Activated CD8-positive, alpha-beta memory T cell treated with anti-CD3 and anti-CD28 coated beads, Interleukin-2, amount 50 U/mL, for 1 hour (primary cell): ENCODE measurements around the gene TBCK.
"Not testable (repeated sequence)": the region's sequence is repeated elsewhere in the genome, so short reads cannot be mapped to it uniquely, and the experiment has no call there.

Experiments used
- DNase-seq: peaks from one replicate; pipeline ENCODE4 v3.0.0-alpha.2; 2020; ENCODE audit errors: extremely low read depth

The TBCK gene

DNA sequence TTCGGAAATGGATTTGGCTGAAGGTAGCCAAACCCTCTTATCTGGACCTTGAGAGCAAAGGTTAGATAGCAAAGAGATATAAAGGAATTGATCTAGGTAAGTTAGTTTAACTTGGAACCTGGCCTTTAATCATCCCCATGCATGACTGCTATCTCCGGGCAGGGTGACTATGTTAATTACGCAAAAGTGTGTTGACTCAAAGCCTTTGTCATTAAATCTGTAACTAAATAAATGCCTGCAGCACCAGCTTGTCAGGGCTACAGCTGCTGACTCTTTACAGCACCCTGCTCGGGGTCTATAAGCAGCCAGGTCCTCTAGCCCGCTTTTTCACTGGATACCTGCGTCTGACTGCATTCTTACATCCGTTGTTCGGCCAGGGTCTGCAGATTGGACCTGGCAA lies 201.7 kb downstream of the TBCK start:
- no peak for DNase-seq

DNA sequence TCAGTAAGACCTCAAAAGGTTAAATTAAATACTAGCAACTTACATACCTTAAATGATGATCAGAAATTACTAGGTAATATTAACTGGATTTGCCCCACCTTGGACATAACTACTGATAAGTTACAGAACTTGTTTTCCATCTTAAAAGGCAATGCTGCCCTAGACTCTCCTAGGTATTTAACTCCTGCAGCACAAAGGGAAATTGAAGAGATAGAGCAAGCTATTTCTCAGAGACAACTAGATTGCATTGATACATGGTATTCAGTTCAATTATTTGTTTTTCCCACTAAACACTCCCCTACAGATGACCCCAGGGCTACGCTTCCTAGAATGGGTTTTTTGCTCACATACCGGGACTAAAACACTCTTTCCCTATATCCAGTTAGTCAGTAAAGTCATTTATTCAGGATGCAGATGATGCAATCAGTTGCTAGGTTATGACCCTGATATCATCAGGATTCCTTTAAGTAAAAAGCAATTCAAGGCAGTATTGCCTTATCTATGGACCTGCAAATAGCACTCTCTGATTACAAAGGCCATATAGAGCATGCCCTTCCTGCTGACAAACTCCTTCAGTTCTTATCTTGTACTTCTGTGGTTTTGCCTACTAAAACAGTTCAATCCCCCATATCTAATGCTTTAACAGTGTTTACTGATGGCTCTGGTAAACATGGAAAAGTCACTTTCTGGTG lies 204.1 kb downstream of the TBCK start:
- DNase-seq = not testable (repeated sequence)

DNA sequence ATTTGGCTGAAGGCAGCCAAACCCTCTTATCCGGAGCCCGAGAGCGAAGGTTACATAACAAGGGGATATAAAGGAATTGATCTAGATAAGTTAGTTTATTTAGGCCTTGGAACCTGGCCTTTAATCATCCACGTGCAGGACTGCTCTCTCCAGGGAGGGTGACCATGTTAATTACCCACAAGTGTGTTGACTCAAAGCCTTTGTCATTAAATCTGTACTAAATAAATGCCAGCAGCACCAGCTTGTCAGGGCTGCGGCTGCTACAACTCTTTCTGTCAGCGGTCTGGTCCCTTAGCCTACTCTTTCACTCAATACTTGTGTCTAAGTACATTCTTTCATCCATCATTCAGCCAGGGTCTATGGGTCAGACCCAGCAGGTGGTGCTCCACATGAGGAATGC lies 206.1 kb downstream of the TBCK start:
- DNase-seq = no peak

DNA sequence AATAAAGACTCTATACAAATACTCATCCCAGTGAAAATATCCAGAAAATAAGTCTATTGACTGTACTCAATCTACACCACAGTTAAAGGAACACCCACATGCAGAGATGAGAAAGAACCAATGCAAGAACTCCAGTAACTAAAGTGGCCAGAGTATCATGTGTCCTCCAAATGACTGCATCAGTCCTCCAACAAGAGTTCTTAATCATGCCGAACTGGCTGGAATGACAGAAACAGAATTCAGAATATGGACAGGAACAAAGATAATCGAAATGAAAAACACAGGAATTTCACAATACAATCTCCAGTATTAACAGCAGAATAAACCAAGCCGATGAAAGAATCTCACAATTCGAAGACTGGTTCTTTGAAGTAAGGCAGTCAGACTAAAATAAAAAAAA lies 210.3 kb downstream of the TBCK start:
- DNase-seq = no peak

DNA sequence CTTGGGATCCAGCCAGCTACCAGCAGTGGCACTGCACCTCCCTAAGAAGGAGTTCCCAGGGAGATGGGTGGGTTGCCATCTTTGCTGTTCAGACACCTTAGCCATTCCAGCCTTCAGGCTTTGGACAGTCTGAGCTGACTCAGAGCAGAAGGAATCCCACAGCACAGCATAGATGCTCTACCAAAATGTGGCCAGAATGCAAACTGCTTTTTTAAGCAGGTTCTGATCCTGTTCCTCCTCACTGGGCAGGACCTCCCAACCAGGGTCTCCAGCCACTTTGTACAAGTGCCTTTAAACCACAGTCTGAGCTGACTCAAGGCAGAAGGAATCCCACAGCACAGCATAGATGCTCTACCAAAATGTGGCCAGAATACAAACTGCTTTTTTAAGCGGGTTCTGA lies 211.7 kb downstream of the TBCK start:
- no peak for DNase-seq

DNA sequence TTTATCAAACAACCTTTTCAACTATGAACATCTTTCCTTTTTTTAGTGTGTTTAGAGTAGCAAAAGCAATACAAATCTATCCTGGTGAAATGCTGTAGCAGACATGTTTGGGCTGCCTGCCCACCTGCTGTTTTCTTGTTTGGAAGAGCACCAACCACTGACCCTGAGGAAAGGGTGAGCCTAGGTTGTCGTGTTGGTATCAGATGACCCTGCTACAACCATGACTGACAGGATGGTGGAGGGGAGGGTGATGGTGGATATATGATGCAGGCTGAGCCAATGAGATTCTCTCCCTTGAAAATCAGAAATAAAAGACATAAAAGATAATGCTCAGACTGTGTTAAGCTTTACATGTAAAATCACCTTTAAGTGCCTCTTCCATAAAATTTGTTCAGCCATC lies 219.6 kb downstream of the TBCK start:
- DNase-seq = no peak

DNA sequence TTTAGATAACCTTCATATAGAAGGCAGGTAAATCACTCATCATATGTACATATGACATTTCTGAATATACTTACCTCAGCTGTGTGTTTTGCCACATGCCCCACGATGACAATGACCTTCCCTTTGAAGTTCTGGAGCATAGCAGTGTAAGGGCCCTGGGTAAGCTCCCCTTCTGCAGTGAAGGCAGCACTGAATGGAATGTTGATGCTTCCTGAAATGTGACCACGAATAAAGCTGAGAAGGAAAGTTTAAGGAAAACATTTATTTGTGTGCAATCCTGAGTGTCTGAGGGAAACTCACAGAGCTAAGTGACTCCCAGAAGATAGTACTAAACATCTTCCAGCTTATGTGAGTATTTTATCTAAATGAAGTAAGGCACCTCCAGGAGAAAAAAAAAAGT lies 220.6 kb downstream of the TBCK start:
- DNase-seq = no peak

DNA sequence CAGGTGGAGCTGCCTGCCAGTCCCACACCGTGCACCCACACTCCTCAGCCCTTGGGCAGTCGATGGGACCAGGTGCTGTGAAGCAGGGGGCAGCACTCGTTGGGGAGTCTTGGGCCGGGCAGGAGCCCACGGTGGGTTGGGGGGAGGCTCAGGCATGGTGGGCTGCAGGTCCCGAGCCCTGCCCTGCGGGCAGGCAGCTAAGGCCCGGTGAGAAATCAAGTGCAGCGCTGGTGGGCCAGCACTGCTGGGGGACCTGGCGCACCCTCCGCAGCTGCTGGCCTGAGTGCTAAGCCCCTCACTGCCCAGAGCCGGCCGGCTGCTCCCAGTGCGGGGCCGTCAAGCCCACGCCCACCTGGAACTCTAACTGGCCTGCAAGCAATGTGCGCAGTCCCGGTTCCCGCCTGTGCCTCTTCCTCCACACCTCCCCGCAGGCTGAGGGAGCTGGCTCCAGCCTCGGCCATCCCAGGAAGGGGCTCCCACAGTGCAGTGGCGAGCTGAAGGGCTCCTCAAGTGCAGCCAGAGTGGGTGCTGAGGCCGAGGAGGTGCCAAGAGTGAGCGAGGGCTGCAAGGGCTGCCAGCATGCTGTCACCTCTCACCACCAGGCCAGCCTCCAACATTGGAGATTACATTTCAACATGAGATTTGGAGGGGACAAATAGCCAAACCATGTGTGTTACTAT lies 223.5 kb downstream of the TBCK start:
- DNase-seq = no peak

DNA sequence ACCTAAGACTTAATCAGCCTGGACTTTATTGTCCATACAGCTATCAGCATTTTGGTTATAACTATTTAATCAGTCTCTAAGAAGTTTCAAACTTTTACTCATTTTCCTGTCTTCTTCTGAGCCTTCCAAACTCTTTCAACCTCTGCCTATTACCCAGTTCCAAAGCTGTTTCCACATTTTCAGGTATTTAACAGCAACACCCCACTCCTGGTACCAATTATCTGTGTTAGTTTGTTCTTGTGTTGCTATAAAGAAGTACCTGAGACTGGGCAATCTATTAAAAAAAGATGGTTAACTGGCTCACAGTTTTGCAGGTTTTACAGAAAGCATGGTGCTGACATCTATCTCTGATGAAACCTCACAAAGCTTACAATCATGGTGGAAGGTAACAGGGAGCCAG lies 225.2 kb downstream of the TBCK start:
- no peak for DNase-seq

DNA sequence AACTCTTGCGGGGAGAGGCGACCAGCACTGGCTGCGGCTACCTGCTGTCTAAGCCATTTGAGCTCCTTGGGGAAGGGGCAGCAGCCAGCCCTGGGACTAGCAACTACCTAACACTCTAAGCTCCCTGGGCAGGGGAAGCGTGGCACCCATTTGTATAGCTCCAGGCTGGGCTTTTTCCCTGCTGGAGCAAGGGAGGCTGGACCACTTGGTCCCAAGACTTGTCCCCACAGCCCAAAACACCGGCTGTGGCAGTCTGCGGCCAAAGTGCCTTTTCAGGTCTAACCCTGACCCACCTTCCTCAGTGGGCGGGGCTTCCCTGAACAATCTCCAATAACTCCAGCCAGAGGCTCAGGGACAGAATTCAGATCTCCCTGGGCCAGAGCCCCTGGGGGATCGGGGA lies 232.9 kb downstream of the TBCK start:
- DNase-seq = no peak

DNA sequence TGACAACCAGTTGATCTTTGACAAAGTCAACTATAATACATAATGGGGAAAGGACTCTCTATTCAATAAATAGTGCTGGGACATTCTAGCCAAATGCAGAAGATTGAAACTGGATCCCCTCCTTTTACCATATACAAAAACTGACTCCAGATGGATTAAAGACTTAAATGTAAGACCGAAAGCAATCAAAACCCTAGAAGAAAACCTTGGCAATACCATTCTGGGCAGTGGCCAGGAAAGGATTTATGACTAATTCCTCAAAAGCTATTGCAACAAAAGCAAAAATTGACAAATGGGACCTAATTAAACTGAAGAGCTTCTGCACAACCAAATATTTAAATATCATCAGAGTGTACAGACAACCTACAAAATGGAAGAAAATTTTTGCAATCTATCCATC lies 235.6 kb downstream of the TBCK start:
- no peak for DNase-seq

DNA sequence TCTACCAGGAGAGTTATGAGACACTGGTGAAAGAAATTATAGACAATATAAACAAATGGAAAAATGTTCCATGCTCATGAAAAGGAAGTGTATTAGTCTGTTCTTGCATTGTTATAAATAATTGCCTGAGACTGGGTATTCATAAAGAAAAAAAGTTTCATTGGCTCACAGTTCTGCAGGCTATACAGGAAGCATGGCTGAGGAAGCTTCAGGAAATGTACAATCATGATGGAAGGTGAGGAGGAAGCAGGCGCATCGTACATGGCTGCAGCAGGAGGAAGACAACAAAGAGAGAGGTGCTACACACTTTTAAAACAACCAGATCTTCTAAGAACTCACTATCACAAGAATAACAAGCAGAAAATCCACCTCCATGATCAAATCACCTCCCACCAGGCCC lies 236.4 kb downstream of the TBCK start:
- DNase-seq = no peak

DNA sequence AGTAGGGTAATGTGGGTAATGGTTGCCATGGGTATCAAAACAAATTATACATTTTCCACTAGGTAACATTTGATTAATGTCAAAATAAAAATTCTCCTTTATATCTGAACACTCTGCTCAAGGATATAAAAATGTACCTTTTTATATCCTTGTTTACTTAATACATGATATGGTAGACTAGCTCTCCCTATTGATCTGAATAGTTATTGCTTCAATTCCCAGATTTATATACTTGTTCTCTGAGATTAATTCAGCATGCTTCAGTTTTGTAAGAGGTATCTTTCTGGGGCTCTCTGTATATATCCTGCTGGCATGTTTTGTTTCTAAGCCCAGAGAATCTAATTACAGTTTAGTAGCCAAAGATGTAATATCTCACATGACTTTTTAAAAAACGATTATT lies 251.0 kb downstream of the TBCK start:
- DNase-seq = no peak

DNA sequence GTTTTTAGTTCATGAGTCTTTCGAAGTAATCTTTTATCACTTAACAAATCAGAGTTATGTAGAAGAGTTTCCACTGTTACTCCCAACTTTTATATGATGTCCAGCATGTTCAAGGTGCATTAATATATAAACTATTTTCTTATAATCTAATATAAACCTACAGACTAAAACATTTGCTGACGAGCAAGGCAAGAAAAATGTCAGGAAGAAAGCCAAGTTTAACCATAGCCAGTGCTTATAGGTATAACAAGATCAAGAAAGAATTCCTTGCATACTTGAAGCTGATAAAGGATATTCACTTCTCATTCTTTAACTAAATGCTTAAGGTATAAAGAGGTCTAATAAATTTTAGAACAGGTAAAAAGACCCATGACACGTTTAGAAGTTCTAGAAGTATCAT lies 253.0 kb downstream of the TBCK start:
- no peak for DNase-seq

DNA sequence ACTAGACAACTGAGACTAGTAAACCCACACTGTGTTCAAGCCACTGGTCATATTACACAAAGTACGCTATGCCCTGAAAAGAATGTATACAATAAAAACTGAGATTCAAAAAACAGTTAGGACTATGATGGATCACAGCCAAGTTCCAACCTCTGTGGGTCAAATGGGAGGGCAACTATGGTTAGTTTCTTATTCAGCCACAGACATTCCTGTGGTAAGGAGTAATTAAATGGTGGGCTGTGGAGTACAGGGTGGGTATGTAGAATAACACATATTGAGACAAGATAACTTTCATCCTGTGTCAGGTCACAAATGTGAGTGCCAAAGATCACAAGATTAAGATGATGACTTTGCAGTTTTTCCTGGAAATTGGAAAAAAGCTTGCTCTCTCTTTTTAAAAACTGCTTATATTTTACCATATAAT lies 253.5 kb downstream of the TBCK start:
- no peak for DNase-seq

DNA sequence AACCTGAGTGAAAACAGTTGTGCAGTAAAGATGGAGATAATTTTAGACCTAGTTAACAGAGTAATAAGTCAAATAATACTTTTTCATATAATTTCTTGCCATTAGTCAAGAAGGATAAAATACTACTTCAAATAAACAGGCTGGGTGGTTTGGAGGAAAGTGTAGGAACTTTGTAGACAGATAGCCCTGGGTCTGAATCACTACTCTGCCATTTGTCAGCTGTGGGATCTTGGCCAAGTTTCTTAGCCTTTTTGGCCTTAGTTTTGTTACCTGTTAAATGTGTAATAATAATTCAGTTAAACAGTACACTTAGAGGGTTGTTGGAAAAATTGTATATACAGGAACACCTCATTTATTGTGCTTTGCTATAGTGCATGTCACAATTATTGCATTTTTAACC lies 257.1 kb downstream of the TBCK start:
- DNase-seq = no peak

DNA sequence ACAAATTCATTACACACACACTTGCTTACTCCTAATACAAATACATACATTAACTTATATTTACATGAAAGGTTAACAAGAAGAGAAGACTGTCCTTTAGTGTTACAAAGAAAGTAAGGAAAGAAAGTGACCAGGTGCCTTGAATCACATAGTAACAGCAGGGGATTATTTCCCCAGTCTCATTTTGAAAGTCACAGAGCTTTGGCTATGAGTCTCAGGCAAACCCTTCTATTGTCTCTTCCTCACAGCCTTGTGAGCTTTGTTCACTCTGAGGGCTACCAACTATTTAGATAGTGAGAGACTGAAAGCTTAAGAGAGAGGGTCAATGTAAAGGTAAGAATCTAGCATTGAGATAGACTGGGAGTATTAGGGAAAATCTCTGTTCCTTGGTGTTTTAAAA lies 259.1 kb downstream of the TBCK start:
- no peak for DNase-seq

DNA sequence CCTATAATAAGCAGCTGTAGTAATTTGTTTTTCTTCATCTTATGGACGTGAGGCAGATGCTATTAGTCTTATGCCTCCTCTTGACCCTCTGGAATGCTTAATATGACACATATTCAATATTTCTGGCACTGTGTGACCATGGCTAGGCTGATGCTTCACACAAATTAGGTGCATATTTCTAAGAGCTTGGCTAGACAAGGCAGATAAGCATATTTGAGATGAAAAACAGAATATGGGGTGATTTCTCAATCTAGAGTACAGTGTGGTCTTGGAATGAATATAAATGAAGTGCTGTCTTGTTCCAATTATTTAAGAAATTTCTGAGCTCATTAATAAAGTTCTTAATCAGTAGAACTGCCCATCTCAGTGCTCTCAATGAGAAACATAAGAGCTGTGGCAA lies 264.5 kb downstream of the TBCK start:
- DNase-seq = no peak

DNA sequence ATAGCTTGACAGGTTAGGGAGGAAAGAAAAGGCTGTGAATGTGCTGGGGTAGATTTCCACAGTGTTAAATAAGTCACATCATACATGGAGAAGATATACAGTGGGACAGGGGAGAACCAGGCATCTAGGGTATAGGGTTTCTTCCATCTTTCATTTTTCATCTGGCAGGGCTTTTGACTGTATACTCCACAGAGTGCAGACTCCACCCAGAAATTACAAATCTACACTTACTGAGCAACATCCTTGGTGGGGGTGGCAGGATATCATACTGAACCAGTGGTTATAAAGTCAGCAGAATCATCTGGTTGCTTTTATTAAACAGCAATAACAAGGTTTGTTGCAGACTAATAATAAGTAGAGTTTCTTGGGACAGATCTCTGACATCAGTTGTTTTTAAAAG lies 266.5 kb downstream of the TBCK start:
- DNase-seq = no peak

DNA sequence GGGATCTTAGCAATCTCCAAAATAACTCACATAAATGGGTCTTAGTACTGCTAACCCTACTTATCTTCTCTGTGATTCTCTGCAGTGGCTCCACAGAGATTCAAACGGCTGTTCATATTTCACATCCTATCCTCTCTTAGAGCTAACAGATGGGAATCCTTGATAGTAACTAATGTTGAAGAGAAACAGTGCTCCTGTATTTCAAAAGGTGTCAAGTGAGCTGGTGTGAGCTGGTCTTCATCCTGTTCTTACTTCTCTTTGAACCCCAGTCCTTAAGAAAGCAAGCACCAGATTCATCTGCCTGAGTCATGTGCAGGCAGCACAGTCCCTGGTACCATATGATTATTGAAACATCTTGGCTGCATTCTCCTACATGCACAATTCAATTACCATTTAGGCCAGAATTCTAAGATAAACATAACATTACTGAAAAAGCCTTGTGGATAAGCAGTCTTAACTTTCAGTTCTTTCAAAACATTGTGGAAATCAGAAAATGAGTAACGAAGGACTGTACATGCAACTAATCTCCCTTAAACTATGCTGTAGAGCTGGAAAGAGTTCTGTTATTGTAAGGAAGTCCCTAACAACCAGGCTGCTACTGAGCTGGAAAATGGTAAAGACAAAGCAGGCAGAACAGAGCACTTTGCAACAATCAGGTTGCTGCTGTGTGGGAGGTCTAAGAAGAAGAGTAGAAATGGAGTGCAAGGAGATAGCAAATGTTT lies 267.6 kb downstream of the TBCK start:
- no peak for DNase-seq

DNA sequence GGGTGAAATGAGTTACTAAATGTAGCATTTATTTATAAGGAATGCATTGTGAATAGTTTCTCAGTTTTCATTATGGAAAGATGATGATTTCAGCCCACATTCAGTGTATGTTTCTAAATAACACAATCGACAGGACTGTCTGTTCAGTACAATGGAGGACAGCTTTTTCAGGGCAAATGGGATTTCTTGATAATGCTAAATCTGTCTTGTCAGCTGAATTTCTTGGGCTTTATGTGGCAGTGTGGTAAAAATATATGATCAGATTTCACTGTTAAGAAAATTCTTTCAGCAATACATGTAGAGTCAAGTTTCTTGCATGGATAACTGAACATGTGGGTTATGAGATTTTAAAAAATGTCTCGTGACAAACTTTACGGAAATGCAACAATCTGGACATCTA lies 269.9 kb downstream of the TBCK start:
- no peak for DNase-seq

DNA sequence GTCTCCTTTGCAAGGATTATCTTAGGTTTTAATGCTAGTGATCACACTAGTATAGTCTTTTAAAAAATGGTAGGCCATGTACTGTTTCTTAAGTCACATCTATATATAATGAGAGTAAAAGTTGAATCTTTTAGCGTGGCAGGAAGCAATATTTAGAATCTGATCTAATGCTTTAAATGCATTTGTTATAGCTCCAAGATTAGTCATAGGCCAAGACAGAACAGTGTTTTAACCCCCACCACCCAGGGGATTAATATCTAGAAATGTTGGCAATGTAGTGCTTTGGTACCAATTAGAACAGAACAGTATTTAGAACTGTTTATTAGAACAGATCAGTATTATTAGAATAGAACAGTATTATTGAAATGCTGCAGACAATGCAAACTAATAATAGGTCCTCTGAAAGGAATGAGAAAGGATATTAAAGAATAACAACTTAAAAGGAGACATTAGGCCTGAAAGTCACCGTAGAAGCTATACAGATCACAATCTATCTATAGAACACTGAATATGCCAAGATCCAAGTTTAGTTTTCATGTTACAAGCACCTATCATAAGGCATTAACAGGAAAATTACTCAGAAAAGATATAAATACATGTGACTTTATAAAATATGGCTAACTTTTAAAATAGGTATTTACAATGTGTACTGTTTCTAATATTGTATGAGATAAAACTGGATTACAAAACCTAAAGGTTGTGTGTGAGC lies 274.6 kb downstream of the TBCK start:
- DNase-seq = no peak

DNA sequence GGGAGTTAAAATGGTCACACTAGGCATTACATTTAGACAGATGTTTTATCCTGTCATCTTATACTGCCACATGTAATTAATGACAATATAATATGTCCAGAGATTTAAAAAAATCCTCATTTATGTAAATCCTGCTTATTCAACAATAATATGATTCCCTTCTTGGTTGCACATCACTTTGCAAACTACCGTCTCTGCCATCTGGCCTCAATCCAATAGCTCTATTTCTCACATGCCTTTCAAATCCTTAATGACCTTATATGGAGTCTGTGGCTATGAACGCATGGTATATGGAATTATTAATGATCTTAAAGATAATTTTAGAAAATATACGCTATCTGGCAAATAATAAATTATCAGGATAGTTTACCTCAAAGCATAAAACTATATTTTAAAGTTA lies 276.2 kb downstream of the TBCK start:
- DNase-seq = no peak
